Mammary epithelial cell (primary cell): ENCODE data around the gene TGDS.

Experiments
- EZH2 ChIP-seq: IDR thresholded peaks from 2 replicates; pipeline ENCODE4 v1.6.1; 2012; ENCODE audit warnings: low read length, inconsistent platforms, borderline replicate concordance
- TF ChIP-seq, protein P1 (sequence below), 2 donors: IDR thresholded peaks in 1 of 2; conservative IDR thresholded peaks in 1 of 2; 2 replicates each; pipeline ENCODE4 v1.5.1; 2011 to 2012; ENCODE audit warnings: inconsistent platforms in 2 of 2, low read length in 2 of 2, mild to moderate bottlenecking in 2 of 2, control low read depth in 1 of 2, low read depth in 1 of 2; ENCODE audit not compliant: insufficient read depth in 1 of 2; ENCODE audit errors: extremely low read depth in 1 of 2

DNA sequence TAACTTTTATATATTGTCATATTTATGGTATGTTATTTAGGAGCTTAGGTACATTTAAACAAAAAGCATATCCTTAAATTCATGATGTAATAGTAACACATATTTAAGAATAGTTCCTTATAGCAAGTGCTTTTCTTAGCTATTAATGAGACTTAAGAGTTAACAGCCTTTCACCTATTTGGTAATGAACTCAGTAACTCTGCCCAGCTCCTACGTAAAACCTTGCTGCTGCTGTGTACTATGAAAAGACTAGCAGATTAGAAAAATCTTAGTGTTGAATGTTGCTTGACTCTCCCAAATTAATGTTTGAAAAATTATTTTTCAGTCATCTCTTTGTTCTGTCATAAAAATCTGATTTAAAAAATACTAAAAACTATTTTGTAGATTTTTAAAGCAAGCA, 12.6 kb upstream of the TGDS start:
- TF ChIP-seq, protein P1, sequence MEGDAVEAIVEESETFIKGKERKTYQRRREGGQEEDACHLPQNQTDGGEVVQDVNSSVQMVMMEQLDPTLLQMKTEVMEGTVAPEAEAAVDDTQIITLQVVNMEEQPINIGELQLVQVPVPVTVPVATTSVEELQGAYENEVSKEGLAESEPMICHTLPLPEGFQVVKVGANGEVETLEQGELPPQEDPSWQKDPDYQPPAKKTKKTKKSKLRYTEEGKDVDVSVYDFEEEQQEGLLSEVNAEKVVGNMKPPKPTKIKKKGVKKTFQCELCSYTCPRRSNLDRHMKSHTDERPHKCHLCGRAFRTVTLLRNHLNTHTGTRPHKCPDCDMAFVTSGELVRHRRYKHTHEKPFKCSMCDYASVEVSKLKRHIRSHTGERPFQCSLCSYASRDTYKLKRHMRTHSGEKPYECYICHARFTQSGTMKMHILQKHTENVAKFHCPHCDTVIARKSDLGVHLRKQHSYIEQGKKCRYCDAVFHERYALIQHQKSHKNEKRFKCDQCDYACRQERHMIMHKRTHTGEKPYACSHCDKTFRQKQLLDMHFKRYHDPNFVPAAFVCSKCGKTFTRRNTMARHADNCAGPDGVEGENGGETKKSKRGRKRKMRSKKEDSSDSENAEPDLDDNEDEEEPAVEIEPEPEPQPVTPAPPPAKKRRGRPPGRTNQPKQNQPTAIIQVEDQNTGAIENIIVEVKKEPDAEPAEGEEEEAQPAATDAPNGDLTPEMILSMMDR (conservative IDR thresholded peaks at IDR 0.05 in 1 of 2, IDR thresholded peaks at IDR 0.05 in 1 of 2; ENCODE audit: extremely low read depth in 1 of 2, insufficient read depth in 1 of 2, low read depth in 1 of 2, low read length in 2 of 2): no peak
- no peak for TF ChIP-seq EZH2
